ENCODE data around the gene CSRP2.

GRCh38 chr12:76820888-76821482, 57.8 kb downstream of the CSRP2 start:
- TF ChIP-seq FOXM1 (IDR thresholded peaks at IDR 0.05; ENCODE audit: borderline replicate concordance) (no peak), NFRKB (IDR thresholded peaks at IDR 0.05) (no peak), PKNOX1 (IDR thresholded peaks at IDR 0.05) (no peak), ZNF384 (IDR thresholded peaks at IDR 0.05) (no peak), FOXK2 (IDR thresholded peaks at IDR 0.05) (no peak), ARNT (IDR thresholded peaks at IDR 0.05) (no peak)
